Measurements from ENCODE around the gene TMEM132D.

Gene TMEM132D

DNA sequence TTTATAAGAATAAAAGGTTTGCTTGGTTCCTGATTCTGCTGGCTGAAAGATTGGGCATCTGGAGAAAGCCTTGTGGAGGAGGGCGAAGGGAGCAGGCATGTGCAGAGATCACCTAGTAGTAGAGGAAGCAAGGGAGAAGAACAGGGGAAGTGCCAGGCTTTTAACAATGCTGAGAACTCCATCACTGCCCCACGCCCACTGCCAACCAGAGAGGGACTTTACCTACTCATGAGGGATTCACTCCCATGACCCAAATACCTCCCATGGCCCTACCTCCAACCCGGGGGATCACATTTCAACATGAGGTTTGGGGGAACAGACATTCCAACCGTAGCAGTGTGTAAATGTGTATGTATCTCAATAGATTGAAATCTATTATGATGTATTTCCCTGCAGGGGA, 690.3 kb downstream of the TMEM132D start:
- Histone ChIP-seq H3K9me3 (ENCODE audit: control insufficient read depth in 5 of 5, low read length in 5 of 5) (peaks cover 0 to 13% (median 5%) of the 10 kb centered on the region in 5 donors), H3K9ac (ENCODE audit: low read length in 5 of 5) (no peak overlapping the region), H3K36me3 (ENCODE audit: control insufficient read depth in 5 of 5, insufficient read depth in 5 of 5, low read length in 5 of 5) (no peaks in the 10 kb centered on the region), H3K4me3 (ENCODE audit: low read depth in 1 of 5, low read length in 5 of 5) (no peak overlapping the region), H3K27me3 (ENCODE audit: control insufficient read depth in 5 of 5, insufficient read depth in 4 of 5, low read length in 5 of 5) (peaks cover 0 to 3% (median 0%) of the 10 kb centered on the region in 5 donors), H3K27ac (ENCODE audit: low read depth, low read length) (no peak overlapping the region), H3K4me1 (ENCODE audit: control insufficient read depth in 5 of 5, insufficient read depth in 5 of 5, low read length in 5 of 5) (no peaks in the 10 kb centered on the region)

DNA sequence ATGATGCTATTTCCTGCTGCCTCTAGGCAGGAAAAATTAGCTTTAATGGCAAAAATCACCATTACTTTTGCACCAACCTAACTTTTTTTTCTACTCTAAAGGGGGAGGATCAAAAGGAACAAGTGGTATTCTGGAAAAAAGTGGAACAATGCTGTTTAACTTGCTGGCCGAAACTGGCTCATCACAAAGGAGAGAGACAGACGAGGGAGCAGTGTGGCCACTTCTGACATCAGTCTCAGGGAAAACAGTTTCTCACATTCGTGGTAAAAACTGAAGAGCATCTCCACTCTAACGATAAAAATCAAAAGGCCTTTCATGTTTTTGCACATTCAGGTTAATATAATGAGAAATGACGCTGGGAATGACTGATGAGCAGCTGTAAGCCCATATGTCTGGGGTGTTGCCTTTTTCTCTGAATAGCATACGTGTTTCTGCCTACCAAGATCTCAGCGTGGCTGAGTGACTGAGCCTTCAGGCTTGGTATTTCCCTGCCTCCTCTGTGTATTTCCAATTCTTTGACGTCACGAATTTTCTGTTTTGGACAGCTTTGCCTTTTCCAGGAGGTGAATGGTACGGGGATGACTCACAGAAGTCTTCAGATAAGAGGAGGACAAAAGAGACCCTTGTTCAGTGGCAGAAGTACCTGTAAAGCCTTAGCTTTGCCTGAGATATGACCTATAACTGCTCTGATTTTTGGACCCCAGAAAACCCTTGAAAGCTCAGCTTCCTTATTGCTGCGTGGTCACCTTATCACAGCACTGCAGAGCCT, 691.8 kb downstream of the TMEM132D start:
- H3K4me1 ChIP-seq (ENCODE audit: control insufficient read depth in 5 of 5, insufficient read depth in 5 of 5, low read length in 5 of 5), result no peaks in the 10 kb centered on the region
- H3K36me3 ChIP-seq (ENCODE audit: control insufficient read depth in 5 of 5, insufficient read depth in 5 of 5, low read length in 5 of 5), result no peaks in the 10 kb centered on the region
- H3K27me3 ChIP-seq (ENCODE audit: control insufficient read depth in 5 of 5, insufficient read depth in 4 of 5, low read length in 5 of 5), result peaks cover 0 to 3% (median 0%) of the 10 kb centered on the region in 5 donors
- no peak overlapping the region for H3K9ac ChIP-seq (ENCODE audit: low read length in 5 of 5)
- H3K9me3 ChIP-seq (ENCODE audit: control insufficient read depth in 5 of 5, low read length in 5 of 5), result peaks cover 0 to 10% (median under 1%) of the 10 kb centered on the region in 5 donors
- H3K27ac ChIP-seq (ENCODE audit: low read depth, low read length), result no peak overlapping the region
- no peak overlapping the region for H3K4me3 ChIP-seq (ENCODE audit: low read depth in 1 of 5, low read length in 5 of 5)

DNA sequence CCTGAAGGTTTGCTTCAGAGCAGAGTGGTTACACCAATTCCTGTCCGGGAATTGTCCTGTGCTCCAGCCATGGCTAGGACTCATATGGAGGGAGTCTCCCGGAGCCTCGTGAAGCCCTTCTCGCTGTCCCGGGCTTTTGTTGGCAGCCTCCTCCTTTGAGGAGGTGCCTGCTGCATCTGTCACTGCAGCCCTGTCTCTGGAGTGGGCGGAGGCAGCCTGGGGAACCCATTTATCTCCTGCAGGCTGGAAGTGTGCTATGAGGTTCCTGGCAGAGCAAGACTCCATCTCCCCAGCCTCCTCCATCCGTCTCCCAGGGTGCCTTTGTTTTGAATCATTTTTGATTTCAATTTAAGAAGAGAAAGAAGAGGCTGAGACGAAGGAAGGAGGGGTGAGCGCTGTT, 695.3 kb downstream of the TMEM132D start:
- Histone ChIP-seq H3K9ac (ENCODE audit: low read length in 5 of 5) (no peak overlapping the region), H3K36me3 (ENCODE audit: control insufficient read depth in 5 of 5, insufficient read depth in 5 of 5, low read length in 5 of 5) (no peaks in the 10 kb centered on the region), H3K4me1 (ENCODE audit: control insufficient read depth in 5 of 5, insufficient read depth in 5 of 5, low read length in 5 of 5) (no peaks in the 10 kb centered on the region), H3K27me3 (ENCODE audit: control insufficient read depth in 5 of 5, insufficient read depth in 4 of 5, low read length in 5 of 5) (peaks cover 0 to 3% (median 0%) of the 10 kb centered on the region in 5 donors), H3K4me3 (ENCODE audit: low read depth in 1 of 5, low read length in 5 of 5) (no peak overlapping the region), H3K27ac (ENCODE audit: low read depth, low read length) (no peak overlapping the region), H3K9me3 (ENCODE audit: control insufficient read depth in 5 of 5, low read length in 5 of 5) (peaks cover 0 to under 1% (median 0%) of the 10 kb centered on the region in 5 donors)

DNA sequence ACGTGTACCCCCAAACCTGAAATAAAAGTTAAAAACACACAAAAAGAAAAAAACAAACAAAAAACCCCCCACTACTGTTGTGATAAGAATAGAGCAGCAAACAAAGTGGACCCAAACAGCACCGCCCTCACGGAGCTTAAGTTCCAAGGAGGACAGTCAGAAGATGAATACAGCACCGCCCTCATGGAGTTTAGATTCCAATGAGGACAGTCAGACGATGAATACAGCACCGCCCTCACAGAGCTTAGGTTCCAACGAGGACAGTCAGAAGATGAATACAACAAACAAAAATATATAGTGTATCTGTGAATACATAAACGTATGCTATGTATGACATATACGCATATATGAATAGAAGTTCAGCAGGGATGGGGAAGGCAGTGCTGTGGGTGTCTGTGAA, 696.7 kb downstream of the TMEM132D start:
- peaks cover 0 to 11% (median 0%) of the 10 kb centered on the region in 5 donors for H3K9me3 ChIP-seq (ENCODE audit: control insufficient read depth in 5 of 5, low read length in 5 of 5)
- H3K27me3 ChIP-seq (ENCODE audit: control insufficient read depth in 5 of 5, insufficient read depth in 4 of 5, low read length in 5 of 5), result peaks cover 0 to 7% (median 0%) of the 10 kb centered on the region in 5 donors
- H3K4me1 ChIP-seq (ENCODE audit: control insufficient read depth in 5 of 5, insufficient read depth in 5 of 5, low read length in 5 of 5), result no peaks in the 10 kb centered on the region
- H3K4me3 ChIP-seq (ENCODE audit: low read depth in 1 of 5, low read length in 5 of 5), result no peak overlapping the region
- H3K36me3 ChIP-seq (ENCODE audit: control insufficient read depth in 5 of 5, insufficient read depth in 5 of 5, low read length in 5 of 5), result no peaks in the 10 kb centered on the region
- no peak overlapping the region for H3K9ac ChIP-seq (ENCODE audit: low read length in 5 of 5)
- no peak overlapping the region for H3K27ac ChIP-seq (ENCODE audit: low read depth, low read length)

DNA sequence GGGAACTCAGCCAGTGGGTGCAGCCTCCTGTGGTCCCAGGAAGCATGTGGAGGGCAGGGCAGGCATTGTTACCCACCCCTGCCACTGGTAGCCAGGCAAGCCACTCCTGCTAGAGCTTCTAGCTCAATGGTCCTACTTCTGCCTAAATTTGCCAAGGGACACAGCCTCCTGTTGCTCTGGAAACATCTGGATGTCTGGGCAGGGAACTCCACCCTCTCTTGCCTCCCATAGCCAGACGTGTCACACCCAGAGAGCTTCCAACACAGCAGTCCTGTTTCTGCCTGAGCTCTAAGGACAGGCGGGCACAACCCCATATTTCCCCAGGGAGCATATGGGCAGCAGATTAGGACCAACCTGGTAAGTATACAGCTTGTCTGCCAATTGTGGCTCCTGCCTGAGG, 700.4 kb downstream of the TMEM132D start:
- Histone ChIP-seq H3K27ac (ENCODE audit: low read depth, low read length) (no peak overlapping the region), H3K36me3 (ENCODE audit: control insufficient read depth in 5 of 5, insufficient read depth in 5 of 5, low read length in 5 of 5) (no peaks in the 10 kb centered on the region), H3K4me1 (ENCODE audit: control insufficient read depth in 5 of 5, insufficient read depth in 5 of 5, low read length in 5 of 5) (no peaks in the 10 kb centered on the region), H3K27me3 (ENCODE audit: control insufficient read depth in 5 of 5, insufficient read depth in 4 of 5, low read length in 5 of 5) (peaks cover 0 to 3% (median 0%) of the 10 kb centered on the region in 5 donors), H3K9me3 (ENCODE audit: control insufficient read depth in 5 of 5, low read length in 5 of 5) (peaks cover 0 to 11% (median 0%) of the 10 kb centered on the region in 5 donors), H3K4me3 (ENCODE audit: low read depth in 1 of 5, low read length in 5 of 5) (no peak overlapping the region), H3K9ac (ENCODE audit: low read length in 5 of 5) (no peak overlapping the region)

DNA sequence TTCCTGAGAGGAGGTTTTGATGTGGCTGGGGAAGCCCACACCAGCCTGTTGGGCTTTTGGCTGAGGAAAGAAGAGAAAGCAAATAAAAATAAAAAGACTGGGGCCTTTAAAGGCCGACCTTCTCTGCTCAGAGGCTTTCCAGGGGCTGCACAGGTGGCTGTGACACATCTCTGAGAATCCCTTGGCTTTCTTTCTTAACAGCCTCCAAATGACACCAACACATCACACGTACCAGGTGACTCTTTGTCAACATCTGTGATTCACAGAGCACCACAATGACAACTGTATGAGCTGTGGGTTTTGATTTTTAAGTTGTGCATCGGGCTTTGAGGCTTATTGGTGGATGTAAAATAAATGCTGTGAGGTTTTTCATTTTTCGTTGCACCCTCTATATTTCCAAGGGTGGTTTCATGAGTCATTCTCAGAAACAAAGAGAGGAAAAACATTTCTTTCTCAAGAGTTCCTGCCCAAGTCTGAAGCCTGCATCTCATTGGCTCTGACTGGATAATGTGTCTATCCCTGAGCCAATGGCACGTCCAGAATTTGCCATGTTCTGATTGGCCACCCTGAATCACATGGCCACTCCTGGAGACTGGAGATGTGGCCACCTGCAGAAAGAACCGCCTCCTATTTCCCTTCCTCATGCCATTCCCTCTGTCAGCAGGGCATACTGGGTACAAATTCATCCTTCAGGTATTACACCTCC, 701.6 kb downstream of the TMEM132D start:
- H3K4me1 ChIP-seq (ENCODE audit: control insufficient read depth in 5 of 5, insufficient read depth in 5 of 5, low read length in 5 of 5), result no peaks in the 10 kb centered on the region
- peaks cover 0 to 11% (median 0%) of the 10 kb centered on the region in 5 donors for H3K9me3 ChIP-seq (ENCODE audit: control insufficient read depth in 5 of 5, low read length in 5 of 5)
- peaks cover 0 to 3% (median 0%) of the 10 kb centered on the region in 5 donors for H3K27me3 ChIP-seq (ENCODE audit: control insufficient read depth in 5 of 5, insufficient read depth in 4 of 5, low read length in 5 of 5)
- H3K36me3 ChIP-seq (ENCODE audit: control insufficient read depth in 5 of 5, insufficient read depth in 5 of 5, low read length in 5 of 5), result no peaks in the 10 kb centered on the region
- H3K9ac ChIP-seq (ENCODE audit: low read length in 5 of 5), result no peak overlapping the region
- H3K4me3 ChIP-seq (ENCODE audit: low read depth in 1 of 5, low read length in 5 of 5), result no peak overlapping the region
- H3K27ac ChIP-seq (ENCODE audit: low read depth, low read length), result no peak overlapping the region

DNA sequence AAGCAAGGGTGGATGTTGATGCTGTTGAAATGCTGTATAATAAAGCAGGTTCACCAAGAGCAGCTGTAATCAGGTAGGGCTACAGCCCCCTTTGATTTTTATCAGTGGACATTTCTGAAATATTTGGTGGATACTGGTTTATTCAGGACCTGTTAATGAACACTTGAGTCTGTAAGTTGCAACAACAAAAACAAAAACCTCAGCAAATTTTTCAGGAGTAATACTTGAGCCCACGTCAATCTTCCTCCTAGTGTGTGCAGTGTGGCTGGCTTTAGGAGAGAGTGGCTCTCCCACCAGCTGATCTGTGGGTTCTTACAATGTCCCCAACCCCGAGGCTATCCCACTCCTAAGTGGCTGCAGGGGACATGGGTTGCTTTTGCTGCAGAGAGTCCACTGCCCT, 702.8 kb downstream of the TMEM132D start:
- Histone ChIP-seq H3K9ac (ENCODE audit: low read length in 5 of 5) (no peak overlapping the region), H3K4me1 (ENCODE audit: control insufficient read depth in 5 of 5, insufficient read depth in 5 of 5, low read length in 5 of 5) (no peaks in the 10 kb centered on the region), H3K36me3 (ENCODE audit: control insufficient read depth in 5 of 5, insufficient read depth in 5 of 5, low read length in 5 of 5) (no peaks in the 10 kb centered on the region), H3K27ac (ENCODE audit: low read depth, low read length) (no peak overlapping the region), H3K27me3 (ENCODE audit: control insufficient read depth in 5 of 5, insufficient read depth in 4 of 5, low read length in 5 of 5) (peaks cover 0 to 3% (median 0%) of the 10 kb centered on the region in 5 donors), H3K4me3 (ENCODE audit: low read depth in 1 of 5, low read length in 5 of 5) (no peak overlapping the region), H3K9me3 (ENCODE audit: control insufficient read depth in 5 of 5, low read length in 5 of 5) (peaks cover 0 to 11% (median 0%) of the 10 kb centered on the region in 5 donors)

DNA sequence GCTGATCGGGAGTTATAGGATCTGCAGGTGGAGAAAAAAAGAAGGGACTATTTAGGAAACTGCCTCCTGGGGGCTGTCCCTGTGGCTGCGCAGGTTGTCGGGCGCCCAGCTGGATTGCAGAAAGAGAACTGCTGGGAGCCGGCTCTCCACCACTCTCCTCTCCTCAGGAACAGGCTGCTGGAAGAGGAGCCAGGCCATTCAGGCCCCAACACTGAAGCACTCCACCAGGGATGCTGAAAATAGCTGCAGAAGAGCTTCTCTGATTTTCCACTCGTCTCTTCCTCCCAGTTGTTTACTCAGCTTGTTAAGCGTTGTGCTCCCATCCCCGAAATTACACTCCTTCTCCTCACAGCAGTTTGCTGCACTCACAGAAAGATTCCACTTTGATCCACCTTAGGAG, 703.2 kb downstream of the TMEM132D start:
- H3K9me3 ChIP-seq (ENCODE audit: control insufficient read depth in 5 of 5, low read length in 5 of 5), result peaks cover 0 to 11% (median 0%) of the 10 kb centered on the region in 5 donors
- H3K27ac ChIP-seq (ENCODE audit: low read depth, low read length), result no peak overlapping the region
- H3K36me3 ChIP-seq (ENCODE audit: control insufficient read depth in 5 of 5, insufficient read depth in 5 of 5, low read length in 5 of 5), result no peaks in the 10 kb centered on the region
- no peaks in the 10 kb centered on the region for H3K4me1 ChIP-seq (ENCODE audit: control insufficient read depth in 5 of 5, insufficient read depth in 5 of 5, low read length in 5 of 5)
- H3K27me3 ChIP-seq (ENCODE audit: control insufficient read depth in 5 of 5, insufficient read depth in 4 of 5, low read length in 5 of 5), result peaks cover 0 to 3% (median 0%) of the 10 kb centered on the region in 5 donors
- no peak overlapping the region for H3K4me3 ChIP-seq (ENCODE audit: low read depth in 1 of 5, low read length in 5 of 5)
- no peak overlapping the region for H3K9ac ChIP-seq (ENCODE audit: low read length in 5 of 5)

DNA sequence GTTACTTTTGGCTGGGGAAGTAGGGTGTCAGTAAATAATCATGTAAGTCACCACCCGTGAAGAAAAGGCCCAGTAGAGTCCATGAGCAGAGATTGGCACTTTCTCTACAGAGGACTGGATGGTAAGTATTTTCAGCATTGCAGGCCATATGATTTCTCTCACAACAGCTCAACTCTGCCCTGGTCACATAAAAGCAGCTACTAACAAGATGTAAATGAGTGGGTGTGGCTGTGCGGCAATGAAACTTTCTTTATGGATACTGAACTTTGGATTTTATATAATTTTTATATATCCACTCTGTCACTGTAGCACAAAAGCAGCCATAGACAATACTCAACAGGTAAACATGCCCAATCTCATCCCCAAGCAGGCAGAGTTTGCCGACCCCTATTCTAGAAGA, 706.9 kb downstream of the TMEM132D start:
- no peak overlapping the region for H3K27ac ChIP-seq (ENCODE audit: low read depth, low read length)
- H3K9me3 ChIP-seq (ENCODE audit: control insufficient read depth in 5 of 5, low read length in 5 of 5), result peaks cover 0 to 5% (median 4%) of the 10 kb centered on the region in 5 donors
- no peak overlapping the region for H3K9ac ChIP-seq (ENCODE audit: low read length in 5 of 5)
- no peaks in the 10 kb centered on the region for H3K36me3 ChIP-seq (ENCODE audit: control insufficient read depth in 5 of 5, insufficient read depth in 5 of 5, low read length in 5 of 5)
- H3K27me3 ChIP-seq (ENCODE audit: control insufficient read depth in 5 of 5, insufficient read depth in 4 of 5, low read length in 5 of 5), result peaks cover 0 to 2% (median 0%) of the 10 kb centered on the region in 5 donors
- H3K4me1 ChIP-seq (ENCODE audit: control insufficient read depth in 5 of 5, insufficient read depth in 5 of 5, low read length in 5 of 5), result no peaks in the 10 kb centered on the region
- H3K4me3 ChIP-seq (ENCODE audit: low read depth in 1 of 5, low read length in 5 of 5), result no peak overlapping the region

DNA sequence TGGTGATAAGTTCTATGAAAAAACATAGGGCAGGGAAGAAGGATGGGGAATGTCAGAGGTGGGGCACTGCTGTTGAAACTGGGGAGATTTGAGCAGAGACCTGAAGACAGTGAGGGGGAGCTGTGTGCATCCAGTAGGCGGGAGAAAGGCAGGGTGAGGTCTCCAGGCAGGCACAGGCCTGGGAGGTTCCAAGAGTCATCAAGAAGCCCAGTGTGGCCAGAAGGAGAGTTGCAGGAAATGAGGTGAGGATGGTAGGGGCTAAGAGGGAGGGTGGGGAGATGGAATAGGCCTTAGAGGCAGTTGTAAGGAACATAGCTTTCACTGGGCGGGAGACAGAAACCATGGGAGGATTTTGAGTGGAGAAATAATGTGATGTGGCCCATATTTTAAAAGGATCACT, 708.7 kb downstream of the TMEM132D start:
- Histone ChIP-seq H3K36me3 (ENCODE audit: control insufficient read depth in 5 of 5, insufficient read depth in 5 of 5, low read length in 5 of 5) (no peaks in the 10 kb centered on the region), H3K9ac (ENCODE audit: low read length in 5 of 5) (no peak overlapping the region), H3K9me3 (ENCODE audit: control insufficient read depth in 5 of 5, low read length in 5 of 5) (peaks cover 0 to 5% (median 4%) of the 10 kb centered on the region in 5 donors), H3K27ac (ENCODE audit: low read depth, low read length) (no peak overlapping the region), H3K27me3 (ENCODE audit: control insufficient read depth in 5 of 5, insufficient read depth in 4 of 5, low read length in 5 of 5) (no peaks in the 10 kb centered on the region), H3K4me3 (ENCODE audit: low read depth in 1 of 5, low read length in 5 of 5) (no peak overlapping the region), H3K4me1 (ENCODE audit: control insufficient read depth in 5 of 5, insufficient read depth in 5 of 5, low read length in 5 of 5) (no peaks in the 10 kb centered on the region)
